GM23248 (cell line): Measurements from ENCODE around the gene SV2A. TPM values are rescaled to one million over a fixed set of nuclear protein-coding genes. Genes with fewer than 3 reads are reported as not detected.
"Not testable (repeated sequence)": the region's sequence is repeated elsewhere in the genome, so short reads cannot be mapped to it uniquely, and the experiment has no call there.

ENCODE experiments used
- DNase-seq: peaks from one replicate; pipeline ENCODE4 v3.0.0-alpha.2; 2015
- H2AFZ ChIP-seq: fragments of 200-600 bp; sonication (generic); 2 replicates; pipeline ENCODE4 v1.6.1; 2016; ENCODE audit warnings: antibody characterized with exemption
- H3F3A ChIP-seq: fragments of 200-600 bp; sonication (generic); 2 replicates; pipeline ENCODE4 v1.6.1; 2016; ENCODE audit warnings: mild to moderate bottlenecking, antibody characterized with exemption, mixed run types; ENCODE audit not compliant: insufficient read depth
- H3K27ac ChIP-seq: fragments of 200-600 bp; sonication (generic); 2 replicates; pipeline ENCODE4 v1.5.1; 2016; ENCODE audit warnings: mild to moderate bottlenecking
- H3K27me3 ChIP-seq: fragments of 200-600 bp; sonication (generic); replicated peaks from 2 replicates; pipeline ENCODE4 v1.6.1; 2016; ENCODE audit warnings: mild to moderate bottlenecking; ENCODE audit not compliant: insufficient read depth
- H3K36me3 ChIP-seq: fragments of 200-600 bp; sonication (generic); 2 replicates; pipeline ENCODE4 v1.6.1; 2016; ENCODE audit warnings: low read depth, mild to moderate bottlenecking
- H3K4me1 ChIP-seq: fragments of 200-600 bp; sonication (generic); 2 replicates; pipeline ENCODE4 v1.6.1; 2016; ENCODE audit warnings: mild to moderate bottlenecking; ENCODE audit not compliant: insufficient read depth
- H3K4me2 ChIP-seq: fragments of 200-600 bp; sonication (generic); one replicate; pipeline ENCODE4 v1.6.1; 2016; ENCODE audit warnings: mild to moderate bottlenecking; ENCODE audit not compliant: unreplicated experiment
- H3K4me3 ChIP-seq: fragments of 200-600 bp; sonication (generic); 2 replicates; pipeline ENCODE4 v1.5.1; 2016; ENCODE audit warnings: mild to moderate bottlenecking
- H3K79me2 ChIP-seq: fragments of 200-600 bp; sonication (generic); 2 replicates; pipeline ENCODE4 v1.6.1; 2016; ENCODE audit warnings: mild to moderate bottlenecking; ENCODE audit not compliant: insufficient read depth
- H3K9ac ChIP-seq: fragments of 200-600 bp; sonication (generic); 2 replicates; pipeline ENCODE4 v1.6.1; 2016; ENCODE audit warnings: mild to moderate bottlenecking
- H3K9me2 ChIP-seq: fragments of 200-600 bp; sonication (generic); 2 replicates; pipeline ENCODE4 v1.6.1; 2016; ENCODE audit warnings: mixed run types, mild to moderate bottlenecking, moderate library complexity; ENCODE audit not compliant: insufficient read depth
- H3K9me3 ChIP-seq: fragments of 200-600 bp; sonication (generic); one replicate; pipeline ENCODE4 v1.6.1; 2017; ENCODE audit warnings: low read depth
- H4K20me1 ChIP-seq: fragments of 200-600 bp; sonication (generic); 2 replicates; pipeline ENCODE4 v1.6.0; 2016; ENCODE audit not compliant: insufficient read depth
- EZH2 ChIP-seq: fragments of 200-600 bp; sonication (generic); IDR thresholded peaks from 2 replicates; pipeline ENCODE4 v1.6.1; 2018; ENCODE audit warnings: antibody characterized with exemption, mild to moderate bottlenecking; ENCODE audit not compliant: insufficient read depth, poor library complexity, severe bottlenecking
- EZH2phosphoT487 ChIP-seq: fragments of 200-600 bp; sonication (generic); IDR thresholded peaks from 2 replicates; pipeline ENCODE4 v1.6.1; 2018; ENCODE audit warnings: antibody characterized with exemption, moderate library complexity, mild to moderate bottlenecking, low read depth; ENCODE audit not compliant: insufficient read depth
- WGBS, 2 experiments: methylation state at CpG; one replicate each; pipeline ENCODE4 v1.1.6; 2015 to 2017; ENCODE audit warnings: low lambda C conversion rate in 2 of 2, low coverage in 1 of 2; ENCODE audit errors: missing lambda C conversion rate in 2 of 2; 5-methylcytosine and 5-hydroxymethylcytosine counted together
- in situ Hi-C: fragments of 300-500 bp; cut with MboI; formaldehyde crosslinking; loops from 2 replicates; pipeline ENCODE4 v1.15.0; 2020
- polyA plus RNA-seq: library from polyadenylated mRNA; unstranded; fragments of >200 nt; fragmentation: Nextera tagmentation; extraction: Ambion mirVana; gene quantifications from 2 replicates; pipeline ENCODE4 v1.2.1, GENCODE V29; 2016
- total RNA-seq: library from RNA; depleted of rRNA; stranded (reverse); fragments of >200 nt; shearing (Covaris generic); gene quantifications from 2 replicates; pipeline ENCODE4 v1.2.3, GENCODE V29; 2014

SV2A gene
- total and polyA plus RNA-seq, 2 experiments from 2014 or later: 0.36 to 1.1 TPM

GRCh38 chr1:149887456-149888246, 30.0 kb downstream of the SV2A start:
- WGBS, 2 experiments: 0 to 1% methylated on average over 43 to 46 of the region's 46 CpGs
- in situ Hi-C loops: no loop called here

DNA sequence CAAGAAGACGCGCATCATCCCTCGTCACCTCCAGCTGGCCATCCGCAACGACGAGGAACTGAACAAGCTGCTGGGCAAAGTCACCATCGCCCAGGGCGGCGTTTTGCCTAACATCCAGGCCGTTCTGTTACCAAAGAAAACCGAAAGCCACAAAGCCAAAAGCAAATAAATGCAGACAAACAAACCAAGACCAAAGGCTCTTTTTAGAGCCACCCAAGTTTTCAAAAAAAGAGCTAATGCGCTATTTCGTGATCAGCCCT, 30.5 kb downstream of the SV2A start:
- peak overlapping the region; percentile 81 for H3K4me3 ChIP-seq
- H3K27me3 ChIP-seq, DNase-seq, H2AFZ ChIP-seq, H4K20me1 ChIP-seq, H3K36me3 ChIP-seq, H3K9me2 ChIP-seq, in situ Hi-C loops, H3K9me3 ChIP-seq: not testable (repeated sequence)
- H3K9ac ChIP-seq: peak overlapping the region; percentile 94
- peak overlapping the region; percentile 98 for H3K27ac ChIP-seq
- peaks cover 28% of the 10 kb centered on the region for H3K79me2 ChIP-seq
- peak overlapping the region; percentile 91 for H3K4me2 ChIP-seq
- WGBS, 2 experiments: 0 to 1% methylated on average over 12 to 13 of the region's 13 CpGs
- H3F3A ChIP-seq: peaks cover 33% of the 10 kb centered on the region
- peaks cover 12% of the 10 kb centered on the region for H3K4me1 ChIP-seq

More at GRCh38 chr1:149887456-149888246, 30.0 kb downstream of the SV2A start:
- H3F3A ChIP-seq: peaks cover 33% of the 10 kb centered on the region
- H3K4me2 ChIP-seq: peak overlapping the region; percentile 91
- H3K9ac ChIP-seq: peak overlapping the region; percentile 94
- H2AFZ ChIP-seq: peak overlapping the region; percentile 90
- no peaks in the 10 kb centered on the region for H3K36me3 ChIP-seq
- no peaks in the 10 kb centered on the region for H4K20me1 ChIP-seq
- H3K4me3 ChIP-seq: peak overlapping the region; percentile 81
- no peaks in the 10 kb centered on the region for H3K9me2 ChIP-seq
- no peaks in the 10 kb centered on the region for H3K9me3 ChIP-seq
- no peaks in the 10 kb centered on the region for H3K27me3 ChIP-seq
- TF ChIP-seq EZH2: no peak
- no peak for TF ChIP-seq EZH2phosphoT487
- peak; percentile 98 for DNase-seq
- H3K4me1 ChIP-seq: peaks cover 12% of the 10 kb centered on the region
- H3K79me2 ChIP-seq: peaks cover 28% of the 10 kb centered on the region
- peak overlapping the region; percentile 98 for H3K27ac ChIP-seq

DNA sequence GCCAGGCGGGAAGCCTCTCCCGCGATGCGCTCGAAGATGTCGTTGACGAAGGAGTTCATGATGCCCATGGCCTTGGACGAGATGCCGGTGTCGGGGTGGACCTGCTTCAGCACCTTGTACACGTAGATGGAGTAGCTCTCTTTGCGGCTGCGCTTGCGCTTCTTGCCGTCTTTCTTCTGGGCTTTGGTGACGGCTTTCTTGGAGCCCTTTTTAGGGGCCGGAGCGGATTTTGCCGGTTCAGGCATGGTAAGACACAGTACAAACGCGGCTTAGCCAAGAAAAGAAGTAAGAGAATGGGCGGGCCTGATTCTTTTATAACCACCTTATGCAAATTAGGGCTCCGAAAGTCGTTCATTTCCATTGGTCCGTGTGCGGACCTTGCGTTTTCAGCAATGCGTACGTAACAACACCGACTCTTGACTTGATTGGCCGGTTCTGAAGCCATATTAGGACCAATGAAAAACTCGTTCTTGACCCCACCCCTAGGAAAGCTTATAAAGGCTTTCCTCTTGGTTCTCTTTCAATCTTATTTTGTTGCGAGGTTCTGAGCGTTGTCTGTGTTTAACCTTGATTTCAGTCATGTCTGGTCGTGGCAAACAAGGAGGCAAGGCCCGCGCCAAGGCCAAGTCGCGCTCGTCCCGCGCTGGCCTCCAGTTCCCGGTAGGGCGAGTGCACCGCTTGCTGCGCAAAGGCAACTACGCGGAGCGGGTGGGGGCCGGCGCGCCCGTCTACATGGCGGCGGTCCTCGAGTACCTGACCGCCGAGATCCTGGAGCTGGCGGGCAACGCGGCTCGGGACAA, 31.0 kb downstream of the SV2A start:
- Histone ChIP-seq H3K9me3 (no peaks in the 10 kb centered on the region), H3K9me2 (no peaks in the 10 kb centered on the region), H3K9ac (peak overlapping the region; percentile 94), H3K79me2 (peaks cover 28% of the 10 kb centered on the region), H3K36me3 (no peaks in the 10 kb centered on the region), H3K4me3 (peak overlapping the region; percentile 81), H3K4me2 (peak overlapping the region; percentile 92), H3K4me1 (peaks cover 12% of the 10 kb centered on the region), H3K27ac (peak overlapping the region; percentile 98), H3K27me3 (no peaks in the 10 kb centered on the region), H3F3A (peaks cover 33% of the 10 kb centered on the region), H4K20me1 (no peaks in the 10 kb centered on the region), H2AFZ (no peak overlapping the region)
- peak; percentile 99 for DNase-seq
- WGBS, 2 experiments: 0 to 1% methylated on average over 50 to 61 of the region's 62 CpGs
- in situ Hi-C loops: no loop called here
- TF ChIP-seq EZH2phosphoT487 (no peak), EZH2 (no peak)

DNA sequence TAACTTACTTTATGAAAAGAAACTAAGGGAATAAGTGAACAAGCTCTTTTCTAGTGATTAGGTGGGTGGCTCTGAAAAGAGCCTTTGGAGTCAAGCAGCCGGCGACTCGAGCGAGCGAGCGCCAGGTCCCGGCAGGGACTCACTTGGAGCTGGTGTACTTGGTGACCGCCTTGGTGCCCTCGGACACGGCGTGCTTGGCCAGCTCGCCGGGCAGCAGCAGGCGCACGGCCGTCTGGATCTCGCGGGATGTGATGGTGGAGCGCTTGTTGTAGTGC, 31.6 kb downstream of the SV2A start:
- Histone ChIP-seq H3K4me3 (peak overlapping the region; percentile 81), H3K27ac (peak overlapping the region; percentile 98), H3K4me1 (peaks cover 12% of the 10 kb centered on the region), H3F3A (peaks cover 33% of the 10 kb centered on the region), H3K79me2 (peaks cover 28% of the 10 kb centered on the region), H3K9ac (peak overlapping the region; percentile 94), H3K4me2 (peak overlapping the region; percentile 92)
- H3K9me2 ChIP-seq, H2AFZ ChIP-seq, DNase-seq, H4K20me1 ChIP-seq, H3K27me3 ChIP-seq, in situ Hi-C loops, H3K9me3 ChIP-seq, H3K36me3 ChIP-seq: not testable (repeated sequence)
- WGBS, 2 experiments: 2 to 4% methylated on average over 10 to 19 of the region's 19 CpGs
